Activated CD8-positive, alpha-beta memory T cell treated with anti-CD3 and anti-CD28 coated beads, Interleukin-2, amount 50 U/mL, for 48 hours (primary cell): ENCODE measurements around the gene MAP3K19.

Experiments used
- DNase-seq: peaks from one replicate; pipeline ENCODE4 v3.0.0-alpha.2; 2020

Gene MAP3K19

GRCh38 chr2:134926231-134926931 is 120.9 kb downstream of the MAP3K19 start:
- no peak for DNase-seq

DNA sequence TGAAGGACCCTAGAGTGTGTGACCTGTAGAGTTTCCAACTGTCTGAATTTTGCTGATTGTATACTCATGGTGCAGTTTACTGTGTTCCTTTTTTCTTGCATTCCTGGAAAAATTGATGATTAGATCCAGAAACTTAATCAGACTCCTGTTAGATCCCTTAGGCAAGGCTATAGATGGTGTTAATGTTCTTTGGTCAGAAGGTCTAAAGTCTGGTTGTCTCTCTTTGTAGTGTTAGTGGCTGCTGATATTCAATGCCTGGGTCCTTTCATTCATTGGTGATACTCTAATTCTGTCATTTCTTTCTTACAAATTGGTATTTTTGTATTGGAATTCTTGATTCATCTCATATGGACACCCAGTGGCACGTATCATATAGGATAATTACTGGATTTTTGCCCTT is 122.3 kb downstream of the MAP3K19 start:
- no peak for DNase-seq

DNA sequence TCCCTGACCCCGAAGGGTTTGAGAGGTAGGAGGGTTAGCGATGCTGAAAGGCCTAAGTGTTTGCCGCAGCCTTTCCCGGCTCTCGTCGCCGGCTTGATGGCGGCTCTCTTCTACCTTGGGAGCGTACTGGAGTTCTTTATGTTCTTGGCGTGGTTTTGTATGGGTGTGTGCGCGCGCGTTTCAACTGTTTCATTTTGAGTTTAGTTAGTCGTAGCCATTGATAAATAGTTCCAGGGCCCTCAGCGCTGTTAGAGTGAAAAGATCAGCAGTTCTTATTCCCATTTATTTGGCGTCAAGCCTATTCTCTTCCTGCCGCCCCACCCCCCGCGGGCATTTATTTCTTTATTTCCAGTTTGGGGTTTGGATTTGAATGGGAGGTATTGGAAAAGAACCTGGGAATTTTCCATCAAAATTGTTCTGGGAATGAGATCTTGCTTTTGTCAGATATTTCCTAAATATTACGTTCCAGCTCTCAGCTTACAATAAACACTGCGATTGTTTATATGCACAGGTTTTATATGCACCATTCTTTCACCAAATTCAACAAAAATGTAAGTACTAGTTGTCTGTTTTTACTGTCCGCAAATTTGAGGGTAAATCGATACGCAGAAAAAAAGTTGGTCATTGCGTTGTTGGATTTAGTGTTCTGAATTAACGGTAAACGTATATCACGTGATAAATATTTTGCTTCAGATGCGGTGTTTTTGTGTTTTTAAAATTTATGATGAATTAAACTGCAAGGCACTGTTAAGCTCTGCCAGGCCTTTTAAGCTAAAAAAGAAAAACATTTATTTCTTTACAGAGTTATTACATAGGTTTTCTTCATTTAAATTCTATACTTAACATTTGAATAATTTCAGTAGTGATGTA is 127.7 kb downstream of the MAP3K19 start:
- peak; percentile 79 for DNase-seq

DNA sequence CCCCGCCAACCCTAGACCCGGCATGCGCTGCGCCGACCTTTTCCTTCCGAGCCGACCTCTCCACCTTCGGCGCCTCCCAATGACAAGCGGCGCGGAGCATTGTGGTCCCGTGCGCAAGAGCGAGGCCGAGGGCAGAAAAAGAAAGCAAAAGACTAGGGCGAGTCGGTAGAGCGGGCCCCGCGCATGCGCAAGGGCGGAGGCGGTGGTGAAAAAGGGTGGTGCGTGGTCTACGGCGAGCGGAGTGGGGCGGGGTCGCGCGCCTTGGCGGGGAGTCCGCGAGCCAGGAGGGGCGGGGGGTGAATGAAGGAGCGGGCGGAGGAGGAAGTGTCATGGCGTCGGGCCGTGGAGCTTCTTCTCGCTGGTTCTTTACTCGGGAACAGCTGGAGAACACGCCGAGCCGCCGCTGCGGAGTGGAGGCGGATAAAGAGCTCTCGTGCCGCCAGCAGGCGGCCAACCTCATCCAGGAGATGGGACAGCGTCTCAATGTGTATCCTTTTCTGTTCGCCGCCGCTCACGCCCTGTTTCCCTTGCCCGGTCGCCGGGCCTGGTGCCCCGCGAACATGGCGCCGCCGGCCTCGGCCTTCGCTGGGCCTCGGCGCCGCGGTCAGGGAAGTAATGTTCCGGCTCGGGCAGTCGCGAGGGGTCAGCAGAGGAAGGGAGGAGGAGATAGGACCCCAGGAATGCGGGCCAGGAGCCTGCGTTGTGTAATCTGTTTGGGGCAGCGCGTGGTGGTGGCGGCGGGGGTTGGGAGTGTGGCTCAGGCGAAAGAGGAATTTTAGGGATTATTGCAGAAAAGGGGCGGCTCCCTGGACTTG is 128.5 kb downstream of the MAP3K19 start, which contains the start of gene CCNT2:
Gene CCNT2 (plus strand): TSS at position 297 of the 815 bp plus-strand sequence. CDS start 33 bp downstream, at position 330.
- DNase-seq, result peak; percentile 100

DNA sequence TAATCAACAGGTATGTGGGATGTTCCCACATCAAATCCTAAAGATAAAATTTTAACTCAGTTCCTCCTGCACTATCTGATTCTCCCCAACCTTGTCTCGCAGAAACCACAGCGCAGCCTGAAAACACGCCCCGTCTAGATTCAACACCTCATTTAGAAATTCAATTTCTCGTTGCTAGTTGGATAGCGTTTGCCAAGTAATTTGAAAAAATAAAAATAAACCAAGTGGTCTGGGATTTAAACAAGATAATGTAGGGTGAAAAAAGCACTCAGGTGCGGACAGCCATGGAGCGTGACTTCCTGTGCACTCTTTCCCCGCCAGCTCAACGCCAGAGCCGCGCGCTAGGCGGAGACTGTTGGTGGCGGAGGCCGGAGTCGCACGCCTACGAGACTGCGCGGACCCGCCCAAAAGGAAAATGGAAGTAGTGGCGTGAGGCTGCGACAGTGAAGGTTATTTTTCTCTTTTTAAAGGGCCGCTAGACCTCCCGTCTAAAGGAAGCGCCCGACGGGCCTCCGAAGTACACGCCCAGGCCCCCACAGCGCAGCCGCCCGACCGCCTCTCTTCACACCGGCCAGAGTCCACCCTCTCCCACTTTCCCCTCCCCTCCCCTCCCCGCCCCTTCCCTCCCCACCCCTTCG is 129.2 kb downstream of the MAP3K19 start:
- peak; percentile 91 for DNase-seq

GRCh38 chr2:134917360-134917865 is 129.8 kb downstream of the MAP3K19 start:
- peak; percentile 53 for DNase-seq
